K562 (cell line): ENCODE results near the gene BCR. TPM values are rescaled to one million over a fixed set of nuclear protein-coding genes. Genes with fewer than 3 reads are reported as not detected.

Experiments
- DACH1 ChIP-seq: fragments of 450-650 bp; IDR thresholded peaks from 2 replicates; pipeline ENCODE4 v1.6.1; 2018; ENCODE audit not compliant: partially characterized antibody
- GABPA ChIP-seq: fragments of 200-800 bp; sonication (Bioruptor generic); conservative IDR thresholded peaks from 2 replicates; pipeline ENCODE4 v1.6.1; 2016; ENCODE audit warnings: low read depth, missing genetic modification characterization, missing compliant biosample characterization
- HMGXB4 ChIP-seq: sonication (generic); formaldehyde crosslinking; IDR thresholded peaks from 2 replicates; pipeline ENCODE4 v1.8.1; 2023; ENCODE audit warnings: mild to moderate bottlenecking, missing genetic modification reagents
- HNRNPLL ChIP-seq: fragments of 200-400 bp; formaldehyde crosslinking; IDR thresholded peaks from 2 replicates; pipeline ENCODE4 v1.6.1; 2017; ENCODE audit warnings: low read length, low read depth, mild to moderate bottlenecking; ENCODE audit not compliant: poor library complexity, severe bottlenecking
- KDM1A ChIP-seq, 2 experiments: fragments of 450-650 bp; IDR thresholded peaks; 2 replicates each; pipeline ENCODE4 v1.6.1; 2016; ENCODE audit warnings: mild to moderate bottlenecking in 2 of 2
- MAFK ChIP-seq: IDR thresholded peaks from 2 replicates; pipeline ENCODE4 v1.6.1; 2011; ENCODE audit warnings: low read length, improper control_type of control experiment
- MCM2 ChIP-seq: fragments of 450-650 bp; IDR thresholded peaks from 2 replicates; pipeline ENCODE4 v1.6.1; 2017; ENCODE audit warnings: low read depth, mild to moderate bottlenecking
- MXD1 ChIP-seq: fragments of 250-450 bp; sonication (Bioruptor Pico); IDR thresholded peaks from 2 replicates; pipeline ENCODE4 v1.8.0; 2021; ENCODE audit warnings: borderline replicate concordance, mild to moderate bottlenecking, moderate library complexity; ENCODE audit not compliant: poor library complexity, severe bottlenecking
- RBM15 ChIP-seq: fragments of 200-400 bp; formaldehyde crosslinking; IDR thresholded peaks from 2 replicates; pipeline ENCODE4 v1.6.1; 2018; ENCODE audit warnings: mild to moderate bottlenecking, low read length, moderate library complexity; ENCODE audit not compliant: insufficient read depth
- RCOR1 ChIP-seq, 2 experiments: IDR thresholded peaks; 2 replicates each; pipeline ENCODE4 v1.6.1; 2012; ENCODE audit warnings: low read depth in 2 of 2, low read length in 2 of 2, borderline replicate concordance in 1 of 2, improper control_type of control experiment in 1 of 2
- SREBF2 ChIP-seq: sonication (generic); formaldehyde crosslinking; IDR thresholded peaks from 2 replicates; pipeline ENCODE4 v1.4.0; 2020; ENCODE audit warnings: mild to moderate bottlenecking, missing genetic modification reagents
- ZNF146 ChIP-seq: IDR thresholded peaks from one replicate; pipeline ENCODE4 v1.6.1; 2018; ENCODE audit warnings: missing compliant biosample characterization; ENCODE audit not compliant: unreplicated experiment
- ZNF778 ChIP-seq: fragments of 450-650 bp; formaldehyde crosslinking; IDR thresholded peaks from 2 replicates; pipeline ENCODE4 v1.4.0; 2020; ENCODE audit warnings: mild to moderate bottlenecking, moderate library complexity
- polyA plus RNA-seq, 8 experiments: library from polyadenylated mRNA; depleted of rRNA in 4 of 8; stranded (reverse) in 5 of 8; unstranded in 3 of 8; fragments of >200 nt; fragmentation: Nextera tagmentation in 2 of 8; fragmentation: Illumina TruSeq in 1 of 8; extraction: Ambion mirVana in 2 of 8; extraction: Trizol in 1 of 8; gene quantifications; 2 replicates each; pipeline versions ENCODE4 v1.2.1 to v1.2.3, GENCODE V29; 2011 to 2014; ENCODE audit warnings: inconsistent platforms in 1 of 8, missing spikeins in 1 of 8
- total RNA-seq, 7 experiments: library from RNA; depleted of rRNA in 6 of 7; stranded (reverse); fragments of >200 nt in 6 of 7; fragmentation: Illumina TruSeq in 2 of 7; extraction: Trizol in 2 of 7; gene quantifications; 2 replicates each; pipeline versions ENCODE4 v1.2.1 to v1.2.3, GENCODE V29; 2011 to 2021; ENCODE audit warnings: low replicate concordance in 1 of 7

The BCR gene
- total and polyA plus RNA-seq, 9 of the 15 experiments (the other 6 are each of a cell fraction or from before 2014, with no cell fraction given): 0.41 to 150 (median 45.6) TPM

- TF ChIP-seq RCOR1 (IDR thresholded peaks at IDR 0.05; ENCODE audit: borderline replicate concordance in 1 of 2, low read depth in 2 of 2, low read length in 2 of 2): no peak
- TF ChIP-seq SREBF2 (CRISPR knock-in tag): no peak
- no peak for TF ChIP-seq MCM2
- no peak for TF ChIP-seq MAFK
- no peak for TF ChIP-seq ZNF778 (CRISPR knock-in tag)
- no peak for TF ChIP-seq ZNF146 (CRISPR knock-in tag)
- no peak for TF ChIP-seq HNRNPLL
- no peak for TF ChIP-seq GABPA (tag)
- no peak for TF ChIP-seq KDM1A (IDR thresholded peaks at IDR 0.05)
- no peak for TF ChIP-seq MXD1
- TF ChIP-seq RBM15: no peak
- TF ChIP-seq DACH1: no peak
- TF ChIP-seq HMGXB4 (CRISPR knock-in tag): no peak
- TF ChIP-seq, all 486 proteins: peak for 4
Measured at GRCh38 chr22:23285236-23285635, 104.9 kb downstream of the BCR start (continued).
